ENCODE data around the gene BICD1.

The BICD1 gene

DNA sequence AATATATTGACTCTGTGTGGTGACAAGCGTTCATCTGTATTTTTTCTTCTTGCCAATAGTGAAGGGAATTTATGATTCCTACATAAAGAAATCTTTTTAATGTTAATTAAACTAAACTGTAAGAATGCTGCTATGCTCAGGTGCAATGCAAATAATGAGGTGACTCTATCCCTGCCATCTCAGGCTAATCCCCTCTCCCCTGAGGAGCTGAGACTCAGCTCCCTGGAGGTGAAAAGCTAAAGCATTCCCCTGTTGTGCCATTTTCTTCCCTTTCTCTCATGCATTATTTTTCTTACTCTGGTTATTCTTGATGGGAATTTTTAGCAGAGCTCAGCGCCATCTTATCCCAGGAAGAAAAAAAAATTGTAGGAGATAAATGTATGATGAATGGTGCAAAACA is 178.8 kb downstream of the BICD1 start:
- no peak for DNase-seq

DNA sequence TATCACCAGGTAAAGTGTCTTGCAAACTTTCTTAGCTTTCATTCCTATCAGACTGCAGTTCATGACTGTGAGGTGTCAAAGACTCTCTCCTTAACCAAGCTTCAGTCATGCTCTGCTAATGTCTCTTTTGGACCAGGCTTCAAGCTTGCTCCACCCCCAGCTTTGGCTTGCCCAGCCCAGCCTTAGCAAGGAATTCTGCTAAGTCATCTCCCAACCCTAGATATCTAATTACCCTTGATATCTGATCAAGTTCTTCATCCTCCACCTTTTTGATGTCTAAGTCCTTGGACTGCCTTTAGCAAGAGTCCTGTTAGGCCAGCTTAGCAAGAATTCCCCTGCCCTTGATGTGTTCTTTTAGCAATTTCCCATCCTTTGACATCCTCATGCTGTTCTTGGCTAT is 183.8 kb downstream of the BICD1 start:
- DNase-seq: no peak

GRCh38 chr12:32292151-32292550 is 185.5 kb downstream of the BICD1 start:
- DNase-seq: no peak

- DNase-seq: no peak
Measured at GRCh38 chr12:32293808-32294419, 187.3 kb downstream of the BICD1 start.

DNA sequence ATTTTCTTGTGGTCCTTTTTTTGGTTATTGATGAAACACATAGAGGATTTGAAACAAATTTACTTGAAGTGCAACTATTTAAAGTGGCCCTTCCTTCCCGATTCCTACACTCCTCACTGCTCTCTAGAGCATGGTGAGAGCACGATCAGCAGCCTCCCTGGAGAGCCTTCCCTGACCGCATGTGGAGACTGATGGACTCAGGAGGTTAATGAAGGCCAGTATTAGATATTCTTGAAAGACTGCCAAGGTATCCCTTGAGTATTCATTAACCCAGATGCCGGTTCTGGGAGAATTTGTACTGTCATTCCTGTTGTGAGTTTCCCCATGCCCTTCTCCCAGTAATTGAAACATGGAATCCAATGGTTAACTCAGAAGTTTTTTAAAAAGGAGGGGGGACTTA is 189.9 kb downstream of the BICD1 start:
- no peak for DNase-seq

- DNase-seq: no peak
Measured at GRCh38 chr12:32298917-32299316, 192.3 kb downstream of the BICD1 start.

- DNase-seq: no peak
Measured at GRCh38 chr12:32301216-32301615, 194.6 kb downstream of the BICD1 start.

- DNase-seq: peak; percentile 8
Measured at GRCh38 chr12:32302218-32303173, 195.8 kb downstream of the BICD1 start.

- DNase-seq: no peak
Measured at GRCh38 chr12:32303174-32303549, 196.5 kb downstream of the BICD1 start.

DNA sequence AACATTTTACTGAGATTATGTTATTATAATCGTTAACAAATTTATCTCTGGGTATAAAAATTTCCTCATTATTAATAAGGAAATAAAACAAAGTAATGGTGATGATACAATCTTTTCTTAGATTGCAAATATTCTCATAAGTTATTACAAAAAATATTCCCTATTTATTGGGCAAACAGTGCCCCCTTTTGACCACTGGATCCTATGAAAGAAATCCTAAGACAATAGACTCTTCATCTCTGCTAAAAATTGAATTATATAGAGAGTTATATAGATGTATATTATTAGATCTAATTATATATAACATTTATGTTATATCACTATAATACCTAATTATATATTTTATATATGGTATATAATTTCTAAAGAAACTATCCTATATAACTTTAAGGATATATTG is 198.5 kb downstream of the BICD1 start:
- DNase-seq: peak; percentile 27

DNA sequence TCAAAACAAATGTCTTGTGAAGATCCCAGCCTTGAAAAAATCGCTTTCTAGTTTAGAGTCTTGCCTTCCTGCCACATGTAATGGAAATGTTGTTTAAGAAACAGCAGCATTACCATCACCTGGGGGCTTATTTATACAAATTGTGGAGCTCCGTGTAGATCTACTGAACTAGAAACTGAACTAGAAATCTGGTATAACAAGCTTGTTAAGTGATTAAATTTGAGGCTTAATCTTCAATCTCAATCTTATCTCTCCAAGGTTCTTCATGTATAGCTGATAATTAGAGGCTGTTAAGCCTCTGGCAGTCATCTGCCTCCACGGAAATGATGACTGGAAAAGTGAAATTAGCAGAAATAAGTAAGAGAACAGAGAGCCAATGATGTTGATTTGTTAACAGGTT is 200.7 kb downstream of the BICD1 start:
- DNase-seq: no peak

DNA sequence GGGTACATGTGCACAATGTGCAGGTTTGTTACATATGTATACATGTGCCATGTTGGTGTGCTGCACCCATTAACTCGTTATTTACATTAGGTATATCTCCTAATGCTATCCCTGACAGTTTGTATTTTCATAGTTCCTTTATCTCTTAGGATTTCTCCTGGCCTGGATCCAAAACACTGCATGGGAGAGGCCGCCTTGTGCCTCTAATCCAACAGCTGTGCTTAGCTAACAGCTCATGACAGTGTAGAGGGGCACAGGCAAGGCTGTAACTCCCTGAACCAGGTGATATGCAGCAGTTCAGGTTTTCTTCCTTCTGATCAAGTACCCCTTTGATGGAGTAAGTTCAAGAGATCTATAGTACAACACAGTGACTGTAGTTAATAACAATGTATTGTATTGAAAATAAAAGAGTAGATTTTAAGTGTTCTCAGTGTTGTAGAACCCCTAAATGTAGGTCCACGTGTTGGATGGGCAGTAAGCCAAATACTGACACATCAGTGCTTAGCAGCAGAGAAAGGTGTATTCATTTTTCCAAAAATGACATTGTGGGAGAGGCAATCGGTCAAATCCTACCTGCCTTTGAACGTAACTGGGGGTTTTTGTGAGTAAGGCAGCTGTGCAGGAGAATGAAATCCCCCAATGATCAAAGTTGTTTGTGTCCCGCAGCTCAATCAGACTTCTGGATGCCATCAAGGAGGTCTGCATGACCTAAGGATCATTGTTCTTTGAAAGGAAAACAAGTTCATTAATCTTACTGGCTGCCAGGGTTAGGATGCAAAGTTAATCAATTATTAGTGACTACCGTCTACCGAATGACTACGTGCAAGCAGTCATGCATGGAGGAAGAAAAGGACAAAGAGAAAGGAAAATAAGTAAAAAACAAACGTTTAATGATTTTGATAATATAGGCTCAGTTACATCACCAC is 203.4 kb downstream of the BICD1 start:
- DNase-seq: no peak

- peak; percentile 6 for DNase-seq
Measured at GRCh38 chr12:32312049-32312670, 205.5 kb downstream of the BICD1 start.

DNA sequence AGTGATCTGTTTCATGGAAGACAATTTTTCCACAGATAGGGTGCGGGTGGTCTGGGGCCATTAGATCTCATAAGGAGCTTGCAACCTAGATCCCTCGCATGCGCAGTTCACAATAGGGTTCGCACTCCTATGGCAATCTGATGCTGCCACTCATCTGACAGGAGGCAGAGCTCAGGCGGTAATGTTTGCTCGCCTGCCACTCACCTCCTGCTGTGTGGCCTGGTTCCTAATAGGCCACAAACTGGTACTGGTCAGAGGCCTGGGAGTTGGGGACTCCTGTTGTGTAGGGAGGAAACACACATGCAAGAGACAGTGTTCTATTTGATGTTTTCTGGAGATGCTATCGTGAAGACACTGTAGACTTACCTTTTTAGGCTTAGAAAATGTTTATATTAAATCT is 215.7 kb downstream of the BICD1 start:
- DNase-seq: no peak

- DNase-seq: no peak
Measured at GRCh38 chr12:32331133-32331532, 224.5 kb downstream of the BICD1 start.

DNA sequence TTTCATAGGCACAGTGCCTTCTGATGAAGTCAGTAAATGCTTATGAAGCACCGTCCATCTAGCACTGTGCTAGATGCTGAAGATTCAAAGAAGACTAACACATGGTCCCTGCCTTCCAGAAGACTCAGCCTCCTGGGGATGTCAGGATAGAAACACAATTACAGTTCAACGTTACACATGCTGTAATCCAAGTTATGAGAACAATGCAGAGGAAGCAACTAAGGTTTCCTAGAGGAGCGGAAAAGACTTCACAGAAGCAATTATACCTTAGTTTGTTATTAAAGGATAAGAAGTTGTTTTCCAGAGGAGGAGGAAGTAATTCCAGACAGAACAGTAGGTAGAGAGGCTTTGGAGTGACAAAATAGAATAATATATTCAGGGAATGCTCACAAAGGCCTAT is 225.8 kb downstream of the BICD1 start:
- no peak for DNase-seq

DNA sequence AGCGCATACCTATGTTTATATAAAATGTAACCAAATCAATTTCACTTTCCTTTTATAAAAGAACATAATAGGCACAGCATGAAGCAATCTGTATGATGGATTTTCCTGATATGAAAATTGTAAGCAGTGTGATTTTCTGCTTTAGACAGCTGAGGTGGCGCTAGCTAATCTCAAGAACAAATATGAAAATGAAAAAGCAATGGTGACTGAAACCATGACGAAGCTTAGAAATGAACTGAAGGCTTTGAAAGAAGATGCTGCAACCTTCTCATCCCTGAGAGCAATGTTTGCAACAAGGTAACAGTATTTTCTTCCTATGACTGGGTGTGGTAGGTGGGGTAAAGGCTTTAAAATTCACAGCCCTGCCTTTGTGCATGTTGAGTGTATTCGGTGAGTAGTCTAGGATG is 227.7 kb downstream of the BICD1 start:
- no peak for DNase-seq

GRCh38 chr12:32336261-32336660 is 229.6 kb downstream of the BICD1 start:
- no peak for DNase-seq

GRCh38 chr12:32343496-32343895 is 236.8 kb downstream of the BICD1 start:
- no peak for DNase-seq

- DNase-seq: no peak
Measured at GRCh38 chr12:32344047-32344446, 237.4 kb downstream of the BICD1 start.

GRCh38 chr12:32353540-32353939 is 246.9 kb downstream of the BICD1 start:
- no peak for DNase-seq

DNA sequence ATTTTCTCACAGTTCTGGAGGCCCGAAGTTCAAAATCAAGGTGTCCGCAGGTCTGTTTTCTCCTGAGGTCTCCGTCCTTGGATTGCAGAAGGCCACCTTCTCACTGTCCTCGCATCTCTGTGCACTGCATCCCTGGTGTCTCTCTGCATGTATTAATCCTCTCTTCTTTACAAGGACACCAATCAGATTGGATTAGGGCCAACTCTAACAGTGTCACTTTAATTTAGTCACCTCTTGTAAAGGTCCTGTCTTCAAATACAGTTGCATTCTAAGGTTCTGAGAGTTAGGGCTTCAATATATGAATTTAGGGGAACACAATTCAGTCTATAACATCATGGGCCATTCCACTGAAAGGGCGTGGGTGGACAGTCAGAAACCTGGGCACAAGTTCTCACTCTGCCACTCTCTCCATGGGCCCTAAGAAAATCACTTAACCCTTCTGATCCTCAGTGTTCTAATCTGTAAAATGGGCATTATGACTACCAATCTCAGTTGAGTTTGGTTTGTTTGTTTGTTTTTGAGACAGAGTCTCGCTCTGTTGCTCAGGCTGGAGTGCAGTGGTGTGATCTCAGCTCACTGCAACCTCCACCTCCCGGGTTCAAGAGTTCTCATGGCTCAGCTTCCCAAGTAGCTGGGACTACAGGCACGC is 251.1 kb downstream of the BICD1 start:
- no peak for DNase-seq

All from CD4-positive, alpha-beta T cell treated with Interleukin-6 for 4 hours (primary cell).